Colon (tissue), 2 donors: Measurements from ENCODE around the gene NUP62.

Experiments used
- FAIRE-seq: peaks from 2 replicates; lab custom pipeline; 2012; peaks lifted over from hg19 to GRCh38; lab: Jason Lieb, UNC
- donor health status: control.
- donor health status: control.

Gene NUP62

GRCh38 chr19:49866933-49867782 is 62.1 kb downstream of the NUP62 start, which contains the start of gene PNKP:
TSS of gene PNKP (minus strand) at chr19:49867576. CDS start at chr19:49867204, 372 bp downstream.
- no peak for FAIRE-seq

GRCh38 chr19:49864890-49865289 is 64.4 kb downstream of the NUP62 start:
- FAIRE-seq = no peak

- no peak for FAIRE-seq
Measured at GRCh38 chr19:49863935-49864320, 65.4 kb downstream of the NUP62 start.

- no peak for FAIRE-seq
Measured at GRCh38 chr19:49863254-49863934, 65.9 kb downstream of the NUP62 start.

- FAIRE-seq = no peak
Measured at GRCh38 chr19:49862391-49863253, 66.7 kb downstream of the NUP62 start.

- no peak for FAIRE-seq
Measured at GRCh38 chr19:49861541-49862378, 67.5 kb downstream of the NUP62 start.

GRCh38 chr19:49861107-49861506 is 68.2 kb downstream of the NUP62 start:
- FAIRE-seq = no peak

GRCh38 chr19:49860336-49861102 is 68.8 kb downstream of the NUP62 start:
- no peak for FAIRE-seq

- no peak for FAIRE-seq
Measured at GRCh38 chr19:49859682-49860335, 69.5 kb downstream of the NUP62 start.

GRCh38 chr19:49858088-49858985 is 71.0 kb downstream of the NUP62 start:
- no peak for FAIRE-seq

- FAIRE-seq = no peak
Measured at GRCh38 chr19:49857838-49858087, 71.5 kb downstream of the NUP62 start.

- FAIRE-seq = no peak
Measured at GRCh38 chr19:49857061-49857837, 72.1 kb downstream of the NUP62 start.
